Skin epidermis (tissue), 12 donors: Measurements from ENCODE around the gene LPIN3.
A peak's percentile ranks its signal among the peaks of the same experiment; 100 is the strongest.

Source experiments
- H3K27ac ChIP-seq, 21 experiments: fragments of 200-600 bp; sonication (generic) in 11 of 21; one replicate each; pipeline ENCODE4 v1.5.0; 2020; ENCODE audit warnings: mild to moderate bottlenecking in 3 of 21, inconsistent platforms in 2 of 21, moderate library complexity in 2 of 21
- H3K4me3 ChIP-seq, 7 experiments: fragments of 200-600 bp; sonication (generic) in 2 of 7; one replicate each; pipeline ENCODE4 v1.5.0; 2020; ENCODE audit warnings: inconsistent platforms in 2 of 7, mild to moderate bottlenecking in 2 of 7, moderate library complexity in 1 of 7

Gene LPIN3

DNA sequence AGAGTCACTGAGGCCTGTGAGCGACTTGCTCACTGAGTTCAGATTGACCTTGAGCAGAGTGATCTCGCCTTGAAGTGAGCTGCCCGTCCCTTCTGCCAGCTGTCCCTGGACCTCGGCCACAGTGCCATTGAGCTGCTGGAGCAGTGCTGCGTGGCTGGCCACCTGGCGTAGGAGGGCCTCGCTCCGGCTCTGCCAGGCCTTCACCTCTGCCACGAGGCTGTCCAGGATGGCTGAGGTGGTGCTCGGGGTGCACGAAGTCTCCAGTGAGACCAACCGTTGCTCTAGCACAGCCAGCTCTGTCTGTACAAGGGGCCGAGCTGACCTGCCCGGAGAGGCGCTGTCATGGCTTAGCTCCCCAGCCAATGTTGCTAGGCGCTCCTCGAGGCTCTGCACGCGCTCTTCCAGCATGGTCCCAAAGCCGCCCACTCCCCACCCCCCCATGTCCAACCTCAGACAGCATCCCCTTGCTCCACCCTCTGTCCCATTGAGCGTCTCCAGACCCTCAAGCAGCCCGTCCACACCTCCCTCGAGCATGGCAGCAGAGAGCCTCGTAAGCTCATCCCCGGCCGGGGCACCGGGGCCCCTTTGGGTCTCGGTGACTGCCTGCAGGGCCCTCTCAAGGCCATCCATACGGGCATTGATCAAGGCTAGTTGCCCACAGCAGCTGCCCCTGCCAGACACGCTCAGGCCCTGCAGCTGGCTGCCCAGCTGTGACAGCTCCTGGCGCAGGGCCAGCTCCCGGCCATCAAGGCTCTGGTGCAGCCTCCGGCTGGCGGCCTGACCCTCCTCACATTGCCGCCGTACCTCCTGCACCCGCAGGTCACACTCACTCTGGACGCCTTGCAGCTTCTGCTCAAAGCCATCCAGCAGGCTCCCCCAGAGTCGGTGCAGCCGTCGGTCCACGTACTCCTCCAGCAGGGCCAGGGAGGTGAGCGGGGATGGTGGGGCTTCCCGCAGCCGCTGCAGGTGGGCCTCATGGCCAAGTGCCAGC lies 21.4 kb downstream of the LPIN3 start:
- H3K27ac ChIP-seq: no peak overlapping the region
- H3K4me3 ChIP-seq: no peak overlapping the region

DNA sequence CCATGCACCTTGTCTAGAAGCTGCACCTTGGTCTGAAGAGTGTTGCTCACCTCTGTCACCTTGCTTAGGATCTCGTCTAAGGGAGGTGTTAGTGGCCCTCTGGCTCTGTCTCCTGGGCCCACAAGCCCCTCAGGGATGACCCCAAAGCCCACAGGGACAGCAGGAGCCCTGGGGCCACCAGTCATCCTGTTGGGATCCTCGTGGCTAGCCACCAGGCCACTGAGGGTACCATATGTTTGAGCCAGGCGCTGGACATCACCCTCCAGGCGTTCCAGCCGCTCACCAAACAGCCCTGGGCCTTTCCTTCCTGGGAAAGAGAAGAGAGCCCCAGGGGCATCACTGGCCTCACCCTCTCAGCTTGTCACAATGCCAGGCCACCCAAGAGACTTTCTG lies 22.1 kb downstream of the LPIN3 start:
- H3K4me3 ChIP-seq: no peak overlapping the region
- H3K27ac ChIP-seq: no peak overlapping the region

GRCh38 chr20:41363601-41364000 lies 23.0 kb downstream of the LPIN3 start:
- Histone ChIP-seq H3K4me3 (no peak overlapping the region), H3K27ac (no peak overlapping the region)

GRCh38 chr20:41364236-41364855 lies 23.7 kb downstream of the LPIN3 start:
- Histone ChIP-seq H3K4me3 (no peak overlapping the region), H3K27ac (peak overlapping the region in 1 of 21 experiments; percentile 37)

- peak overlapping the region in 2 of 7 experiments; percentile 14 to 44 for H3K4me3 ChIP-seq
These were observed 24.5 kb downstream of the LPIN3 start for GRCh38 chr20:41364967-41365765.

DNA sequence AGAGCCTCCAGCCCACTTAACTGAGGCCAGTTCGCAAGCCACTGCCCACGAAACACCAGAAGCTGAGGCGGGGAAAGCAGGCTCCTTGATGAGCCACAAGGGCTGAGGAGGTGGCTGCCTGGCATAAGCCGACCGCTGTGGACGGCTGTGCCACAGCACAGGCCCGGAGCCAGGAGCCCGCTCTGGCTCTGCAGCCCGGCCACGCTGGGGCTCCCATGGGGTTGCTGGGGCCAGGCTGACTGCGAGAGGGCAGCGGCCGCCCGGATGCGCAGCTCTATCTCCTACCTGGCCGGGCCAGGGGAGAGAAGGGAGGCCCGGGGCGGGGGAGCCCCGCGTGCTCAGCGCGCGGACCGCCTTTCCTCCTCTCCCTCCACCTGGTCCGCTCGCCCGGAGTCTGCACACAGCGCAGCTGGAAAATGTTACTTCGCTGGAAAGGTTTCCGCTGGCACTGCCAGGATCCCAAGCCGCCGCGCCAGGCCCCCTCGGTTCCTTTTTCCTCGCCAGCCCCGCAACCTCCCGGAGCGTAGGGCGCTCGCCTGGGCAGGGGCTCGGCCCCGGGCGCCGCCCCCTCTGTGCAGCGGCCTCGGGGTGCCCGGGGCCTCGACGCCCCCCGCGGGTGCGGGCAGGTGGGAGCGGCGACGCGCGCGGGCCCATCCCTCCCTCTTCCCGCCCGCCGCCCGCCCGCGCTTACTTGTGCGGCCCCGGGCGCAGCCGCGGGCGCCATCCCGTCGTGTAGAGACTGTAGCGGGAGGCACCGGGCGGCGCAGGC lies 25.3 kb downstream of the LPIN3 start:
- peak overlapping the region in 2 of 21 experiments; percentile 7 to 45 for H3K27ac ChIP-seq

More at GRCh38 chr20:41364967-41365765, 24.5 kb downstream of the LPIN3 start:
- peak overlapping the region in 1 of 21 experiments; percentile 7 for H3K27ac ChIP-seq

DNA sequence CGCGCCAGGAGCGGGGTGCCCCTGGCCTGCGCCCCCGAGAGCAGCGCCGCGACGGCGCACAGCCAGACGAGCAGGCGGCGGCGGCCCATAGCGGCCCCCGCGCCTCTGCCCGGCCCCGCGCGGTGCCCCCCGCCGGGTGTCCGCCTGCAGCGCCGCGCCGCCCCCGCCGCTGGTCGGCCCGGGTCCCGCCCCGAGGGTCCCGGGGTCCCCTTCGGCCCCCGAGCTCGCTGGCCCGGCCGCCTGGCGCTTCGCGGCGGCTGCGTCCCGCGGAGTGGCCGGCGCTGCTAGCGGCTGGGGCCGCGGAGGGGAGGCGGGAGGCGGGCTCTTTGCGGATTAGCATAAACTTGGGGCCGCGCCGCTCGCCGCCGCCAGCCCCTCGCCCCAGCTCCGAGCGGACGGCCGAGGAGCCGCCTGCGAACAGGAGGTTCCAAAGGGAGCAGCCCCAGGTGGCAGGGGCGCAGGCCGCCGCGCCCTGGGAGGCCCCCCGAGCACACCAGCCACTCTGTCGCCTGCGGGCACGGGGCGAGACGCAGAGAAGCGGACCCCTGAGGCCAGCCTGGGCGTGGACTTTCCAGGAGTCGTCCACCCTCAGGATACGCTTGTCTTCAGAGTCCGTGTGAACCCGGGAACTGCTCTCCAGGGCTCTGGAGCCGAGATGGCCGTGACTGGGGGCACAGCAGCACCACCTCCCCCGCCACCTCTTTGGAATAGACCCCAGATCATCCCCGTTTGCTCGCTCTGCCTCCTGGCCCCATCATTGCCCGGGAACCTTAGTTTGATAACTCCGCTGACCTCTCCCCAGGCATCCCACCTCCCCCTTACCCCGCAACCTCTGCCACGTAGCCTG lies 26.1 kb downstream of the LPIN3 start, which contains the start of gene EMILIN3:
Gene EMILIN3, minus strand, starts transcription at position 273 of the 847 bp plus-strand sequence. Its CDS starts 184 bp downstream, at position 89.
- peak within 1 kb of the TSS in 4 of 7 experiments; percentile 14 to 44 (median 24) for H3K4me3 ChIP-seq

More for the DNA sequence above, 25.3 kb downstream of the LPIN3 start:
- H3K4me3 ChIP-seq: peak overlapping the region in 4 of 7 experiments; percentile 14 to 44 (median 24)

DNA sequence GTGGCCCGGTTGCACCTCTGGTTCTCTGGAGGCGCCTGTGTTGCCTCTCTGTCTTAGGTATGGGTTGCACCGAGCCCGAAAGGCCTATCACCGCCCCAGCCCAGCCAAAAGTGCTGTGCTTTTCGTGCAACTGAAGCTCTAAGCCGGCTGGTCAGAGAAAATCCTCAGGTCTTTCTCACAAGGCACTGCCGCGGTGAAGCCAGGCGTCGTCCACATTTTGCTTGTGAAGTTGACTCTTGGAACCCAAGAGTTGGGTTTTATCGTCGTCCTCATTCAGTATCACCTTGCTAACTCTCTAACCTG lies 26.7 kb downstream of the LPIN3 start:
- Histone ChIP-seq H3K4me3 (no peak overlapping the region), H3K27ac (no peak overlapping the region)

More for the DNA sequence above, 26.1 kb downstream of the LPIN3 start, which contains the start of gene EMILIN3:
- H3K27ac ChIP-seq: peak within 1 kb of the TSS in 2 of 21 experiments; percentile 8 to 45

GRCh38 chr20:41367956-41368355 lies 27.3 kb downstream of the LPIN3 start:
- no peak overlapping the region for H3K27ac ChIP-seq
- no peak overlapping the region for H3K4me3 ChIP-seq

- Histone ChIP-seq H3K27ac (no peak overlapping the region), H3K4me3 (no peak overlapping the region)
These were observed 29.1 kb downstream of the LPIN3 start for GRCh38 chr20:41369673-41370072.

- Histone ChIP-seq H3K4me3 (no peak overlapping the region), H3K27ac (no peak overlapping the region)
These were observed 29.6 kb downstream of the LPIN3 start for GRCh38 chr20:41370176-41370575.

DNA sequence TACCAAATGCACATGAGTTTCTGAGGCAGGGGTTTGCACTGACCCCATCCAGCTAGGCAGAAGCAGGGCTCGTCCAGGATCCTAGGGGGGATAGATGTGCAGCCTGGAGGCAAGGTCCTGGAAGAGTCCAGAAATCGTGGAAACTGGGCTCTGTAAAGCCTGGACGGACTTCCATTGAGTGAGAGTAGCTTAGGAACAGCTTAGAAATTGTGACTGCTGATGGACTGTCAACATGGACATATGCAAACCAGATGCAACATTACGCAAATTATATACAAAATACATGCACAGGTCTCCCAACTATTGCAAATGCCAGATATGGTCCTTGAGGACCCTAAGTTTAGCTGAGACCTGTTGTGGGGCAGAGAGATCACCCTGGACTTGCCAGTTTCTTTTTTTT lies 30.8 kb downstream of the LPIN3 start:
- Histone ChIP-seq H3K4me3 (no peak overlapping the region), H3K27ac (no peak overlapping the region)

DNA sequence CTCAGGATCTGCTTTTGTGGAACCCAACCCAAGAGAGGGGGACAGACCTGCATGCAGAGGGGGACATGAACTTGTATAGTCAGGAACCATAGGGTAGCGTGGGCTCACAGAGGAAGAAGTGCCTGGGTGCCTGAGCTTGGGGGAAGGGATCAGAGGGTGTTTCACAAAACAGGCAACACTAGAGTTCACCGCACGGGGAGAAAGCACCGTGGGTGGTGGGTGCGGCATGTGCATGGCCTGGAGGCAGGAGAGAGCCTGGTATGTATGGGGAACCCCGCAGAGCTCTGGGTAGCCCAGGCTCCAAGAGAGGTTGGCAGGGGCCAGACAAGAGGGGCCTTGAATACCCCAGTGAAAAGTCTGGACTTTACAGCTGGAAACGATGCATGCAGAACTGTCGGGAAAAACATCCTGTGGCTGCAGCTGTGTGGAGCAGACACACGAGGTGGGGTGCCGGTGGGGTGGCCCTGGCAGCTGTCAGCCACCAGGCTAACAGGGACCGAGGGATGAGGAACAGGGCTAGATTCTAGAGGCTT lies 32.7 kb downstream of the LPIN3 start:
- Histone ChIP-seq H3K4me3 (no peak overlapping the region), H3K27ac (no peak overlapping the region)

DNA sequence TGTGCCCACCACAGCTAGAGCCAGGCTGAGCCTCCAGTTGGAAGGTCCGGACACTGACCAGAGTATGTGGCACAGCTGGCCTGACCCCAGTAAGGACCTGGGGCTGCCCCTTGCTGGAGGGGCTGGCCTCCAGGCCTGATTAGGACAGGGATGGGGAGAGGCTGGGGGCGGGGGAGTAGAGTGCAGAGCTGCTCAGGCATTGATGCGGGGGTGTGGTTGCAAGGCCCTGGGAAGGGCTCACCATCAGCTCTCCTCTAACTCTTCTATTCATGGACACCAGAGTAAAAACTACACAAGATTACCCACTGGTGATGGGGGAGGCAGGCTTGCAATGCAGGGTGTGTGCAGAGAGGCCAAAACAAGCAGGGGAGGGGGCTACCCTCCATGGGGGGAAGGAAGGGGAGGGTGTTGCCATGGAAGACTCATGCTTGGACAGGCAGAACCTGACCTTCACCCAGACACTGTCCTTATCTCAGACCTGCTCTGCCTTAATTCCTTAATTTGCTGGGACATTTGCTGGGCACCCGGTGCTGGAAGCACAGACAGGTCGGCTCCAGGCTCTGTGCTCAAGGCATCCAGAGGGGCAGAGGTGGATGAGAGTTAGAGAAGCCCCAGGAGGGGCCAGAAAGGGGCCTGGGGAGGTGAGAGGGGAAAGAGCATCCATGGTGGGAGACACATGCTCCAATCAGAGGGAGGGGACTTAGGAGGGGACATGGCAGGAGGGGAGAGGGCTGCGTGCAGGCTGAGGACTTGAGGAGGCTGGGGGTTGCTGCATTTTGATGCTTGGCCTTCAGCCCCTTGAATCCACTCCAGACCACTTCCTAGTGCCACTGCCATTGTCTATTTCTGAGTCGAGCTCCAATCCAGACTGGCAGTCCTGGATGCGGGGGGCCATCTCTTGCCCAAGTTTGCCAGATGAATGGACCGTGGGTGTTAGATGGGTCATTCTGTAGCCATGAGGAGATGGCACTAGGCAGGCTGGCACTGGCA lies 33.6 kb downstream of the LPIN3 start:
- no peak overlapping the region for H3K4me3 ChIP-seq
- H3K27ac ChIP-seq: no peak overlapping the region

- no peak overlapping the region for H3K27ac ChIP-seq
- H3K4me3 ChIP-seq: no peak overlapping the region
These were observed 35.2 kb downstream of the LPIN3 start for GRCh38 chr20:41375846-41376245.

GRCh38 chr20:41376349-41376748 lies 35.7 kb downstream of the LPIN3 start:
- Histone ChIP-seq H3K27ac (no peak overlapping the region), H3K4me3 (no peak overlapping the region)

- H3K27ac ChIP-seq: no peak overlapping the region
- H3K4me3 ChIP-seq: no peak overlapping the region
These were observed 36.7 kb downstream of the LPIN3 start for GRCh38 chr20:41377275-41377674.
